ENCODE results near the gene CDH4.

CDH4 gene

DNA sequence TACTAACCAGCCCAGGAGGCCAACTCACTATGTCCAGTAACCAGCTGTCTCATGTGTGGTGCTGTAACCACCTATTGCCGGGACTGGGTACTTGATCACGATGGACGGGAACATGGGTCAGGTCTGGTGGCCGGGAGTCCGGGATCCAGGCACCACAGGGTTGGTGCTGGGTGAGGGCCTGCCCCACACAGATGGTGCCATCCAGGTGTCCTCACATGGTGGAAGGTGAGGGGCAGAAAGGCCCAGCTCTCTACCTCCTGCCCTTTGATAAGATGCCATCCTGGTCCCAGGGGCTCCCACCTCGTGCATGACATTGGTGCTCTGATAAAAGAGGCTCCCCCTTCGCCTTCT is 697.3 kb downstream of the CDH4 start:
- ChIA-PET CTCF (no interaction called here), POLR2A (no interaction called here)
- TF ChIP-seq, protein P1, sequence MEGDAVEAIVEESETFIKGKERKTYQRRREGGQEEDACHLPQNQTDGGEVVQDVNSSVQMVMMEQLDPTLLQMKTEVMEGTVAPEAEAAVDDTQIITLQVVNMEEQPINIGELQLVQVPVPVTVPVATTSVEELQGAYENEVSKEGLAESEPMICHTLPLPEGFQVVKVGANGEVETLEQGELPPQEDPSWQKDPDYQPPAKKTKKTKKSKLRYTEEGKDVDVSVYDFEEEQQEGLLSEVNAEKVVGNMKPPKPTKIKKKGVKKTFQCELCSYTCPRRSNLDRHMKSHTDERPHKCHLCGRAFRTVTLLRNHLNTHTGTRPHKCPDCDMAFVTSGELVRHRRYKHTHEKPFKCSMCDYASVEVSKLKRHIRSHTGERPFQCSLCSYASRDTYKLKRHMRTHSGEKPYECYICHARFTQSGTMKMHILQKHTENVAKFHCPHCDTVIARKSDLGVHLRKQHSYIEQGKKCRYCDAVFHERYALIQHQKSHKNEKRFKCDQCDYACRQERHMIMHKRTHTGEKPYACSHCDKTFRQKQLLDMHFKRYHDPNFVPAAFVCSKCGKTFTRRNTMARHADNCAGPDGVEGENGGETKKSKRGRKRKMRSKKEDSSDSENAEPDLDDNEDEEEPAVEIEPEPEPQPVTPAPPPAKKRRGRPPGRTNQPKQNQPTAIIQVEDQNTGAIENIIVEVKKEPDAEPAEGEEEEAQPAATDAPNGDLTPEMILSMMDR (IDR thresholded peaks at IDR 0.05; ENCODE audit: control extremely low read depth, extremely low read depth, low read depth, missing control alignments) = no peak
- no peak for DNase-seq (ENCODE audit: extremely low spot score)

DNA sequence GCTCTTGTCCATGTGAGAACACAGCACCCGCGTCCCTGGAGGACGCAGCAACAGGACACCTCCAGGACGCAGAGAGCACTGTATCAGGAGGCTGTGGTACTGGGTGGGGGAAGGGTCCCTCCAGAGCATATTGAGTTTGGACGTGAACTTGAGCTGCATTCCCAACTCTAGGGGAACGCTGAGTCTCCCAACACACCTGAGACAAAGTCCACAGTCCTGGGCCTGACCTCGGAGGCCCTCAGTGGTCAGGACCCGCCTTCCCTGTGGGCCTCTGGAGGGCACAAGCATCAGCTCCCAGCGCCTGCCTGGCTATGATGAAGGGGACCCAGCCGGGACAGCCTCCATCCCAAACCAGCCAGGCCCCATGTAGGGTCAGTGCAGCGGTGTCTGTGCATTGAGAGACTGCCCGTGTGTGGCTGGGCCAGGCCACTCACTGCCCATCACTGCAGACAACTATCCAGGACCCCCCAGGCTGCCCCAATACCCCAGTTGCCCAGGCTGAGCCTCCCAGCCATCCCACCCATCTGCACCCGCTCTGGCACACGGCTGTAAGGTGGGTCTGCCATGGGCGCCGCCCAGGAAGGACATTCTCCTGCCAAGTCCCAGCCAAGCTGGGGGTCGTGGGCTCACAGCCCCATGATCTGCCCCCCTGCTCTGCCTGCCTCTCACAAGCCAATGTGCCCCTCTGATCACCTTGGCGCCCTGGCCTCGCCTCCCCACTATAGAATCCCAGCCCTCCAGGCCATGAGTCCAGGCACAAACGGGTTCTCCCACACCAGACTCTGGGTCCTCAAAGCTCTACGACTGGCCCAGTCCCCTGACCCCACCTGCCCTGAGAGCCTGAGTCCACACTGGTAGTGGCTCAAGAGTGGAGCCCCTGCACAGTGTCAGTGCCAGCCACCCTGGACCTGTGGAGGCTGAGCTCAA is 697.9 kb downstream of the CDH4 start:
- POLR2A ChIA-PET = no interaction called here
- no peak for DNase-seq (ENCODE audit: extremely low spot score)
- CTCF ChIA-PET = no interaction called here
- TF ChIP-seq, protein P1 (IDR thresholded peaks at IDR 0.05; ENCODE audit: control extremely low read depth, extremely low read depth, low read depth, missing control alignments) = no peak

GRCh38 chr20:61950641-61951071 is 698.6 kb downstream of the CDH4 start:
- no peak for DNase-seq (ENCODE audit: extremely low spot score)
- TF ChIP-seq, protein P1 (IDR thresholded peaks at IDR 0.05; ENCODE audit: control extremely low read depth, extremely low read depth, low read depth, missing control alignments) = no peak
- ChIA-PET CTCF (no interaction called here), POLR2A (no interaction called here)

DNA sequence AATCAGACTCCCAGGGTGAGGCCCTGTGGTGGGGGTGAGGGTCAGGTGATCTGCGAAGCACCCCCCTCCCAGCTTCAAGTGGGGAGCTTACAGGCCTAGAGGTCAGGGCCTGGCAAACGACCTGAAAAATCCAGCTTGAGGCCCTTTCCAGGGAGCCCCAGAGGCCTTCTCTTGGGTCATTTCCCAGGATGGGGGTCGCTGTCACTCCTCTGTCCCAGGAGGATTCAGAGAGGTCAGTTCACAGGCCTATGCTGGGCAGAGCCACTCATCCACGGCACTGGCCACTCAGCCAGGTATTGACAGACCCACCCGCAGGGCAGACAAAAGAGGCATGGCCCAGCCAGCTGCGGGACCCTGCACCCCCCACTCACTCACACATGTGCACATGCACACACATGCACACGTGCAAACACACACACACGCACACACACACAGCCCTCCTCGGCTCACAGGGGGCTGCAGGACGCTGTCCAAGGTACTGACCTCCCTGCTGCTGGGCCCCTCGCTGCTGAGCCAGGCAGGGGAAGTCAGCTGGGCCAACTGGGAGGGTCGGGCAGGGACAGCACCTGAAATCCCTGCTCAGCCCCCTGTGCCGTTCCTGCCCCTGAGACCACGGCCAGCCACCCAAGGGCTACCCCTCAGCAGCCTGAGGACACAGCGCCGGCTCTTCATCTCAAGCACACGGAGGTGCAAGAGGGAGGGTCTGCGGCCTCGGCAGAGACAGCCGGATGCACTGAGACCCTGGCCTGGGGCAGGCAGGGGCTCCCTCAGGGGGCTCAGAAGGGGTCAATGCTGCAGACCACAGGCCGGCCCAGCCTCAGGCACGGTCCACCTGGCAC is 699.9 kb downstream of the CDH4 start:
- no peak for DNase-seq (ENCODE audit: extremely low spot score)
- CTCF ChIA-PET = no interaction called here
- TF ChIP-seq, protein P1 (IDR thresholded peaks at IDR 0.05; ENCODE audit: control extremely low read depth, extremely low read depth, low read depth, missing control alignments) = no peak
- POLR2A ChIA-PET = no interaction called here

- CTCF ChIA-PET = no interaction called here
- TF ChIP-seq, protein P1 (IDR thresholded peaks at IDR 0.05; ENCODE audit: control extremely low read depth, extremely low read depth, low read depth, missing control alignments) = no peak
- POLR2A ChIA-PET = interaction anchor here (0.6 kb wide), 1 partner anchor 112 kb away, joined by 3 read pairs; the partner anchor contains the start of gene TAF4
- DNase-seq (ENCODE audit: extremely low spot score) = no peak
These were observed 701.3 kb downstream of the CDH4 start for GRCh38 chr20:61953037-61954021.
